H9 (cell line): ENCODE results near the gene XRCC3. TPM values are rescaled to one million over a fixed set of nuclear protein-coding genes. Genes with fewer than 3 reads are reported as not detected.

Experiments
- DNase-seq: peaks from one replicate; pipeline ENCODE4 v3.0.0-alpha.2; 2017
- H2AFZ ChIP-seq: one replicate; pipeline ENCODE4 v1.6.1; 2013; ENCODE audit warnings: mild to moderate bottlenecking, low read length, control low read depth, moderate library complexity
- H2AK5ac ChIP-seq: 2 replicates; pipeline ENCODE4 v1.6.1; 2013; ENCODE audit warnings: low read length, control low read depth, mixed read lengths; ENCODE audit not compliant: insufficient read length
- H2BK120ac ChIP-seq: one replicate; pipeline ENCODE4 v1.6.1; 2013; ENCODE audit warnings: low read depth, mild to moderate bottlenecking, low read length, control low read depth, inconsistent platforms; ENCODE audit not compliant: poor library complexity, severe bottlenecking
- H2BK12ac ChIP-seq: 2 replicates; pipeline ENCODE4 v1.6.1; 2013; ENCODE audit warnings: low read length, control low read depth, mixed read lengths, low read depth; ENCODE audit not compliant: insufficient read length
- H2BK15ac ChIP-seq: 2 replicates; pipeline ENCODE4 v1.6.1; 2013; ENCODE audit warnings: low read depth, low read length, control low read depth
- H2BK20ac ChIP-seq: one replicate; pipeline ENCODE4 v1.6.1; 2013; ENCODE audit warnings: low read depth, mild to moderate bottlenecking, low read length, control low read depth, inconsistent platforms; ENCODE audit not compliant: poor library complexity, severe bottlenecking
- H2BK5ac ChIP-seq: 2 replicates; pipeline ENCODE4 v1.6.1; 2013; ENCODE audit warnings: low read length, control low read depth, mixed read lengths; ENCODE audit not compliant: insufficient read length
- H3K14ac ChIP-seq: 2 replicates; pipeline ENCODE4 v1.6.1; 2013; ENCODE audit warnings: low read length, control low read depth; ENCODE audit not compliant: insufficient read depth
- H3K18ac ChIP-seq: 2 replicates; pipeline ENCODE4 v1.6.1; 2013; ENCODE audit warnings: low read depth, mild to moderate bottlenecking, mixed read lengths, low read length, control low read depth; ENCODE audit not compliant: insufficient read length
- H3K23ac ChIP-seq: 2 replicates; pipeline ENCODE4 v1.6.1; 2013; ENCODE audit warnings: low read length, control low read depth, mixed read lengths, low read depth; ENCODE audit not compliant: insufficient read length
- H3K23me2 ChIP-seq: 2 replicates; pipeline ENCODE4 v1.6.1; 2013; ENCODE audit warnings: low read depth, mild to moderate bottlenecking, mixed read lengths, low read length, control low read depth; ENCODE audit not compliant: insufficient read length, poor library complexity, severe bottlenecking
- H3K27ac ChIP-seq: 2 replicates; pipeline ENCODE4 v1.5.1; 2013; ENCODE audit warnings: low read length, control low read depth, mixed read lengths, low read depth; ENCODE audit not compliant: insufficient read length
- H3K27me3 ChIP-seq: 2 replicates; pipeline ENCODE4 v1.6.1; 2013; ENCODE audit warnings: low read length, control low read depth, inconsistent platforms; ENCODE audit not compliant: insufficient read depth
- H3K4ac ChIP-seq: 2 replicates; pipeline ENCODE4 v1.6.1; 2013; ENCODE audit warnings: low read depth, mild to moderate bottlenecking, control low read depth, inconsistent platforms, low read length, moderate library complexity
- H3K4me1 ChIP-seq: 2 replicates; pipeline ENCODE4 v1.6.1; 2013; ENCODE audit warnings: low read length, control low read depth, inconsistent platforms; ENCODE audit not compliant: insufficient read depth
- H3K4me2 ChIP-seq: 2 replicates; pipeline ENCODE4 v1.6.1; 2013; ENCODE audit warnings: low read length, control low read depth, mixed read lengths; ENCODE audit not compliant: insufficient read length, insufficient read depth
- H3K56ac ChIP-seq: 2 replicates; pipeline ENCODE4 v1.6.1; 2013; ENCODE audit warnings: low read depth, mild to moderate bottlenecking, mixed read lengths, low read length, control low read depth; ENCODE audit not compliant: insufficient read length
- H3K79me1 ChIP-seq: 2 replicates; pipeline ENCODE4 v1.6.1; 2013; ENCODE audit warnings: low read depth, mild to moderate bottlenecking, moderate library complexity, low read length, control low read depth, inconsistent platforms; ENCODE audit not compliant: insufficient read depth, poor library complexity, severe bottlenecking
- H3K79me2 ChIP-seq: 2 replicates; pipeline ENCODE4 v1.6.1; 2013; ENCODE audit warnings: low read length, control low read depth, inconsistent platforms; ENCODE audit not compliant: insufficient read depth
- H3K9ac ChIP-seq: 2 replicates; pipeline ENCODE4 v1.6.1; 2013; ENCODE audit warnings: low read length, control low read depth, mixed read lengths; ENCODE audit not compliant: insufficient read length; ENCODE audit errors: extremely low read depth
- H3K9me3 ChIP-seq: one replicate; pipeline ENCODE4 v1.6.1; 2013; ENCODE audit warnings: low read depth, low read length, inconsistent platforms; ENCODE audit not compliant: control insufficient read depth
- H3T11ph ChIP-seq: one replicate; pipeline ENCODE4 v1.6.1; 2013; ENCODE audit warnings: mild to moderate bottlenecking, low read length, control low read depth, inconsistent platforms
- H4K20me1 ChIP-seq: one replicate; pipeline ENCODE4 v1.6.1; 2013; ENCODE audit not compliant: control insufficient read depth, insufficient read length, insufficient read depth
- H4K5ac ChIP-seq: 2 replicates; pipeline ENCODE4 v1.6.1; 2013; ENCODE audit warnings: low read depth, mild to moderate bottlenecking, mixed read lengths, low read length, control low read depth; ENCODE audit not compliant: insufficient read length
- H4K8ac ChIP-seq: replicated peaks from 2 replicates; pipeline ENCODE4 v1.6.1; 2013; ENCODE audit warnings: low read length, control low read depth, mixed read lengths, low read depth; ENCODE audit not compliant: insufficient read length
- H4K91ac ChIP-seq: 2 replicates; pipeline ENCODE4 v1.6.1; 2013; ENCODE audit warnings: low read depth, mild to moderate bottlenecking, moderate library complexity, mixed read lengths, low read length, control low read depth; ENCODE audit not compliant: insufficient read length
- H3K27ac Mint-ChIP-seq, 3 experiments: 2 replicates in 2 of 3; 3 replicates in 1 of 3; pipeline ENCODE4 v1.8.0; 2020 to 2021; ENCODE audit warnings: mixed read lengths in 3 of 3, mild to moderate bottlenecking in 1 of 3, moderate library complexity in 1 of 3
- H3K27me3 Mint-ChIP-seq: 2 replicates; pipeline ENCODE4 v1.8.0; 2021; ENCODE audit warnings: low read depth, mild to moderate bottlenecking, moderate library complexity, mixed read lengths
- H3K36me3 Mint-ChIP-seq, 3 experiments: 2 replicates in 2 of 3; 3 replicates in 1 of 3; pipeline ENCODE4 v1.8.0; 2020 to 2021; ENCODE audit warnings: low read depth in 3 of 3, mixed read lengths in 3 of 3; ENCODE audit not compliant: insufficient read depth in 1 of 3
- H3K4me1 Mint-ChIP-seq, 2 experiments: 2 replicates each; pipeline ENCODE4 v1.8.0; 2020; ENCODE audit warnings: mixed read lengths in 2 of 2
- H3K4me3 Mint-ChIP-seq, 2 experiments: 2 replicates in 1 of 2; 3 replicates in 1 of 2; pipeline ENCODE4 v1.8.0; 2020 to 2021; ENCODE audit warnings: mild to moderate bottlenecking in 2 of 2, mixed read lengths in 2 of 2, moderate library complexity in 1 of 2
- H3K9me3 Mint-ChIP-seq, 2 experiments: 2 replicates in 1 of 2; 3 replicates in 1 of 2; pipeline ENCODE4 v1.8.0; 2020; ENCODE audit warnings: mild to moderate bottlenecking in 2 of 2, mixed read lengths in 2 of 2, moderate library complexity in 1 of 2
- WGBS: extraction: QIAGEN DNeasy Blood & Tissue Kit; methylation state at CpG from one replicate; pipeline ENCODE4 v1.1.7; 2013; ENCODE audit warnings: missing lambda C conversion rate, low lambda C conversion rate, mixed read lengths; ENCODE audit not compliant: insufficient read length; ENCODE audit errors: extremely low coverage; 5-methylcytosine and 5-hydroxymethylcytosine counted together
- total RNA-seq: library from RNA; stranded (reverse); gene quantifications from 2 replicates; pipeline ENCODE4 v1.2.1, GENCODE V29; 2021
- TF ChIP-seq, protein P1 (sequence below): fragments of 200-600 bp; sonication (generic); conservative IDR thresholded peaks from 3 replicates; pipeline ENCODE4 v1.8.0; 2021; ENCODE audit warnings: antibody characterized with exemption, mild to moderate bottlenecking

Gene XRCC3
- total RNA-seq, 1 experiment from 2014 or later, result 45.3 TPM

DNA sequence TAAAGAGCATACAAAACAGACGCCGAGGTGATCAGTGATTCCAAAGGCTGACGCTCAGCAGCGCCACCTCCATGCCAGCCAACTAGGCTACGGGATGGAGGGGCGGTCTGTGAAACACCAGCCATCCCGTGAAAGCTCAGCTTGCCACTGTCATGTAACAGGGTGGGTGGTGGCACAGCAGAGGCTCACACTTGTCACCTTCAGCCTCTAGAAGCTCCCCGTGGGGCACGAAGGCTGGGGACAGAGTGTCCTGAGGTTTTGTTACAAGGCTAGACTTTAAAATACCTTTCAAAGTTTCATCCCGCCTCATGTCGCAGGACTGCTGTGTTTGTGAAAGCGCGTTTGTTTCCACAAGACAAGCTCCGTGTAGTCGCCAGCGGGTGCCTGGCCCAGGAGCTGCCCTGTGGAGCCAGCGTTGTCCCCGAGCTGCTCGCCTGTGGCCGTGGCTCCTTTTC, 20.7 kb downstream of the XRCC3 start:
- Histone ChIP-seq H3K14ac (no peak overlapping the region), H4K91ac (no peak overlapping the region), H3K79me2 (no peaks in the 10 kb centered on the region), H4K5ac (no peak overlapping the region), H2AK5ac (no peak overlapping the region), H2BK5ac (no peak overlapping the region), H2BK120ac (no peak overlapping the region), H3K18ac (no peak overlapping the region), H3K4me1 (no peaks in the 10 kb centered on the region), H3K79me1 (no peaks in the 10 kb centered on the region), H4K20me1 (peaks cover 3% of the 10 kb centered on the region), H3K4me2 (no peak overlapping the region), H3K23me2 (no peaks in the 10 kb centered on the region), H2BK20ac (no peak overlapping the region), H2BK12ac (no peak overlapping the region), H4K8ac (no peak overlapping the region), H3K4ac (no peak overlapping the region), H2AFZ (no peak overlapping the region), H3K23ac (no peak overlapping the region), H2BK15ac (no peak overlapping the region), H3T11ph (no peak overlapping the region), H3K9me3 (no peaks in the 10 kb centered on the region), H3K56ac (no peak overlapping the region), H3K9ac (no peak overlapping the region), H3K27ac (no peak overlapping the region), H3K27me3 (no peaks in the 10 kb centered on the region)
- Mint-ChIP-seq H3K9me3 (no peaks in the 10 kb centered on the region), H3K4me3 (no peak overlapping the region), H3K27ac (no peak overlapping the region), H3K4me1 (peaks cover 10 to 13% of the 10 kb centered on the region in 2 experiments; a peak in 3 of 4 replicates), H3K36me3 (peaks cover 2 to 42% (median 20%) of the 10 kb centered on the region in 3 experiments; a peak in 6 of 7 replicates), H3K27me3 (peaks cover under 1% of the 10 kb centered on the region; the same call in 1 of the 2 replicates)
- no peak for DNase-seq
- TF ChIP-seq, protein P1, sequence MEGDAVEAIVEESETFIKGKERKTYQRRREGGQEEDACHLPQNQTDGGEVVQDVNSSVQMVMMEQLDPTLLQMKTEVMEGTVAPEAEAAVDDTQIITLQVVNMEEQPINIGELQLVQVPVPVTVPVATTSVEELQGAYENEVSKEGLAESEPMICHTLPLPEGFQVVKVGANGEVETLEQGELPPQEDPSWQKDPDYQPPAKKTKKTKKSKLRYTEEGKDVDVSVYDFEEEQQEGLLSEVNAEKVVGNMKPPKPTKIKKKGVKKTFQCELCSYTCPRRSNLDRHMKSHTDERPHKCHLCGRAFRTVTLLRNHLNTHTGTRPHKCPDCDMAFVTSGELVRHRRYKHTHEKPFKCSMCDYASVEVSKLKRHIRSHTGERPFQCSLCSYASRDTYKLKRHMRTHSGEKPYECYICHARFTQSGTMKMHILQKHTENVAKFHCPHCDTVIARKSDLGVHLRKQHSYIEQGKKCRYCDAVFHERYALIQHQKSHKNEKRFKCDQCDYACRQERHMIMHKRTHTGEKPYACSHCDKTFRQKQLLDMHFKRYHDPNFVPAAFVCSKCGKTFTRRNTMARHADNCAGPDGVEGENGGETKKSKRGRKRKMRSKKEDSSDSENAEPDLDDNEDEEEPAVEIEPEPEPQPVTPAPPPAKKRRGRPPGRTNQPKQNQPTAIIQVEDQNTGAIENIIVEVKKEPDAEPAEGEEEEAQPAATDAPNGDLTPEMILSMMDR, result peak; percentile 42; the same call in 2 of the 3 replicates
- no CpG with 5 or more reads among the region's 20 CpGs for WGBS
